SU-DHL-6 (cell line): ENCODE measurements around the gene NPC1.

Source experiments
- CTCF ChIP-seq: fragments of 200-600 bp; sonication (generic); IDR thresholded peaks from one replicate; pipeline ENCODE4 v1.5.1; 2017; ENCODE audit warnings: antibody characterized with exemption, mild to moderate bottlenecking, low read length, moderate library complexity; ENCODE audit not compliant: insufficient read depth, poor library complexity, severe bottlenecking
- EZH2phosphoT487 ChIP-seq: fragments of 200-600 bp; sonication (generic), shearing (Covaris generic); conservative IDR thresholded peaks from 2 replicates; pipeline ENCODE4 v1.6.1; 2018; ENCODE audit warnings: mild to moderate bottlenecking, antibody characterized with exemption, low read length, moderate library complexity, mixed read lengths

- TF ChIP-seq CTCF, result no peak
- no peak for TF ChIP-seq EZH2phosphoT487
Measured at GRCh38 chr18:23552505-23552904, 33.8 kb downstream of the NPC1 start.
